Large intestine (tissue), 3 donors: ENCODE results near the gene SSH3. TPM values are rescaled to one million over a fixed set of nuclear protein-coding genes. Genes with fewer than 3 reads are reported as not detected.

Experiments used
- DNase-seq, 2 donors: peaks; one replicate each; pipeline versions ENCODE4 v3.0.0 to v3.0.0-alpha.2; 2013
- H3K27ac ChIP-seq: one replicate; pipeline ENCODE4 v1.5.1; 2013; ENCODE audit warnings: low read length
- H3K27me3 ChIP-seq: 2 replicates; pipeline ENCODE4 v1.6.1; 2013; ENCODE audit warnings: low read length; ENCODE audit not compliant: control insufficient read depth, insufficient read depth
- H3K36me3 ChIP-seq: 2 replicates; pipeline ENCODE4 v1.6.1; 2013; ENCODE audit warnings: low read length; ENCODE audit not compliant: control insufficient read depth, insufficient read depth
- H3K4me1 ChIP-seq: one replicate; pipeline ENCODE4 v1.6.1; 2013; ENCODE audit warnings: low read length; ENCODE audit not compliant: control insufficient read depth, insufficient read depth
- H3K4me3 ChIP-seq: one replicate; pipeline ENCODE4 v1.5.1; 2013; ENCODE audit warnings: low read length
- H3K9me3 ChIP-seq: one replicate; pipeline ENCODE4 v1.6.1; 2013; ENCODE audit warnings: mild to moderate bottlenecking, low read depth, low read length, moderate library complexity; ENCODE audit not compliant: control insufficient read depth
- WGBS: methylation state at CpG from one replicate; pipeline ENCODE4 v1.1.5; 2013; ENCODE audit warnings: low lambda C conversion rate; ENCODE audit not compliant: insufficient coverage; 5-methylcytosine and 5-hydroxymethylcytosine counted together
- polyA plus RNA-seq: library from polyadenylated mRNA; unstranded; fragments of 120-200 nt; gene quantifications from one replicate; pipeline ENCODE4 v1.2.1, GENCODE V29; 2013

SSH3 gene
- polyA plus RNA-seq, 1 donor: 36.4 TPM

- DNase-seq: no peak
- H3K4me1 ChIP-seq: peaks cover 53% of the 10 kb centered on the region
- no peaks in the 10 kb centered on the region for H3K27me3 ChIP-seq
- H3K36me3 ChIP-seq: peaks cover 2% of the 10 kb centered on the region
- H3K27ac ChIP-seq: peak overlapping the region; percentile 94
- H3K4me3 ChIP-seq: no peak overlapping the region
- H3K9me3 ChIP-seq: no peaks in the 10 kb centered on the region
- WGBS: 0% methylated on average over 1 of the region's 4 CpGs
These were observed 53.1 kb downstream of the SSH3 start for GRCh38 chr11:67356387-67356863.

- Histone ChIP-seq H3K9me3 (no peaks in the 10 kb centered on the region), H3K27ac (peak overlapping the region; percentile 94), H3K4me1 (peaks cover 49% of the 10 kb centered on the region), H3K36me3 (no peaks in the 10 kb centered on the region), H3K4me3 (no peak overlapping the region), H3K27me3 (no peaks in the 10 kb centered on the region)
- peak; percentile 75 to 82 for DNase-seq
- WGBS: no CpG with 5 or more reads among the region's 3 CpGs
These were observed 53.7 kb downstream of the SSH3 start for GRCh38 chr11:67356864-67357561.

- Histone ChIP-seq H3K27ac (no peak overlapping the region), H3K4me1 (peaks cover 41% of the 10 kb centered on the region), H3K36me3 (no peaks in the 10 kb centered on the region), H3K27me3 (no peaks in the 10 kb centered on the region), H3K4me3 (no peak overlapping the region), H3K9me3 (no peaks in the 10 kb centered on the region)
- WGBS: 89% methylated on average over 3 of the region's 12 CpGs
- peak in 1 of 2 donors; percentile 11 for DNase-seq
These were observed 54.7 kb downstream of the SSH3 start for GRCh38 chr11:67357831-67358670.

Other genes with a start within 250 kb of the SSH3 start
- gene RHOD, start 246.7 kb upstream of the SSH3 start, polyA plus RNA-seq: 22.9 TPM
- 58.5 TPM for gene KDM2A, start 184.3 kb upstream of the SSH3 start, polyA plus RNA-seq
- 82.5 TPM for gene GRK2, start 37.1 kb upstream of the SSH3 start, polyA plus RNA-seq
- 38.8 TPM for gene ANKRD13D, start 14.2 kb upstream of the SSH3 start, polyA plus RNA-seq
- 112 TPM for gene POLD4, start 50.0 kb downstream of the SSH3 start, polyA plus RNA-seq
- 9.6 TPM for gene CLCF1, start 70.1 kb downstream of the SSH3 start, polyA plus RNA-seq
- gene RAD9A, start 88.5 kb downstream of the SSH3 start, polyA plus RNA-seq: 22.1 TPM
- gene PPP1CA, start 98.3 kb downstream of the SSH3 start, polyA plus RNA-seq: 112 TPM
- 3.7 TPM for gene TBC1D10C, start 100.6 kb downstream of the SSH3 start, polyA plus RNA-seq
- 4.7 TPM for gene CARNS1, start 112.1 kb downstream of the SSH3 start, polyA plus RNA-seq
- 40.3 TPM for gene RPS6KB2, start 125.0 kb downstream of the SSH3 start, polyA plus RNA-seq
- gene PTPRCAP, start 134.2 kb downstream of the SSH3 start, polyA plus RNA-seq: 6.8 TPM
- gene CORO1B, start 139.9 kb downstream of the SSH3 start, polyA plus RNA-seq: 93.4 TPM
- not detected for gene GPR152, start 149.2 kb downstream of the SSH3 start, polyA plus RNA-seq
- 0.90 TPM for gene CABP4, start 151.8 kb downstream of the SSH3 start, polyA plus RNA-seq
- gene TMEM134, start 165.7 kb downstream of the SSH3 start, polyA plus RNA-seq: 63.0 TPM
- gene AIP, start 179.5 kb downstream of the SSH3 start, polyA plus RNA-seq: 48.0 TPM
- 54.1 TPM for gene PITPNM1, start 201.8 kb downstream of the SSH3 start, polyA plus RNA-seq
- 105 TPM for gene CDK2AP2, start 204.6 kb downstream of the SSH3 start, polyA plus RNA-seq
- gene CABP2, start 219.9 kb downstream of the SSH3 start, polyA plus RNA-seq: 0.07 TPM